ENCODE measurements around the gene KLHL22. TPM values are rescaled to one million over a fixed set of nuclear protein-coding genes. Genes with fewer than 3 reads are reported as not detected.

KLHL22 gene
- total RNA-seq, 2 donors from 2014 or later = 24.0 to 41.1 TPM

- Histone ChIP-seq H3K27ac (no peak overlapping the region), H3K36me3 (no peaks in the 10 kb centered on the region), H3K9me3 (no peaks in the 10 kb centered on the region), H3K27me3 (replicated peaks; ENCODE audit: insufficient read depth) (no peaks in the 10 kb centered on the region), H3K4me1 (ENCODE audit: control insufficient read depth in 1 of 2, low read depth in 2 of 2) (peaks cover 4 to 28% of the 10 kb centered on the region in 2 donors), H3K4me3 (no peak overlapping the region)
- no peak for TF ChIP-seq CTCF (IDR thresholded peaks at IDR 0.05)
- no peak for DNase-seq (ENCODE audit: low spot score)
- ATAC-seq (ENCODE audit: insufficient number of reproducible peaks, low FRiP score, low read depth) = no peak
Observed at GRCh38 chr22:20516399-20516798, 20.8 kb upstream of the KLHL22 start.

- Histone ChIP-seq H3K27ac (no peak overlapping the region), H3K9me3 (no peaks in the 10 kb centered on the region), H3K4me1 (ENCODE audit: control insufficient read depth in 1 of 2, low read depth in 2 of 2) (peaks cover 16 to 40% of the 10 kb centered on the region in 2 donors), H3K4me3 (no peak overlapping the region), H3K36me3 (no peaks in the 10 kb centered on the region), H3K27me3 (replicated peaks; ENCODE audit: insufficient read depth) (no peaks in the 10 kb centered on the region)
- ATAC-seq (ENCODE audit: insufficient number of reproducible peaks, low FRiP score, low read depth) (no peak), DNase-seq (ENCODE audit: low spot score) (no peak)
- no peak for TF ChIP-seq CTCF (IDR thresholded peaks at IDR 0.05)
Observed at GRCh38 chr22:20514658-20515406, 19.2 kb upstream of the KLHL22 start.

- Histone ChIP-seq H3K36me3 (no peaks in the 10 kb centered on the region), H3K27me3 (replicated peaks; ENCODE audit: insufficient read depth) (no peaks in the 10 kb centered on the region), H3K27ac (peak overlapping the region in 1 of 2 donors; percentile 98), H3K4me1 (ENCODE audit: control insufficient read depth in 1 of 2, low read depth in 2 of 2) (peaks cover 25 to 63% of the 10 kb centered on the region in 2 donors), H3K4me3 (no peak overlapping the region), H3K9me3 (no peaks in the 10 kb centered on the region)
- TF ChIP-seq CTCF (IDR thresholded peaks at IDR 0.05) = no peak
- ATAC-seq (ENCODE audit: insufficient number of reproducible peaks, low FRiP score, low read depth) = no peak
- no peak for DNase-seq (ENCODE audit: low spot score)
Observed at GRCh38 chr22:20511578-20512229, 16.1 kb upstream of the KLHL22 start.

GRCh38 chr22:20510811-20511577, 15.4 kb upstream of the KLHL22 start:
- ATAC-seq (ENCODE audit: insufficient number of reproducible peaks, low FRiP score, low read depth) = no peak
- H3K36me3 ChIP-seq = no peaks in the 10 kb centered on the region

More at GRCh38 chr22:20510811-20511577, 15.4 kb upstream of the KLHL22 start:
- peak overlapping the region; percentile 22 for H3K4me3 ChIP-seq
- H3K9me3 ChIP-seq = no peaks in the 10 kb centered on the region
- TF ChIP-seq CTCF (IDR thresholded peaks at IDR 0.05) = no peak
- H3K27me3 ChIP-seq (replicated peaks; ENCODE audit: insufficient read depth) = no peaks in the 10 kb centered on the region
- no peak for DNase-seq (ENCODE audit: low spot score)
- peaks cover 25 to 65% of the 10 kb centered on the region in 2 donors for H3K4me1 ChIP-seq (ENCODE audit: control insufficient read depth in 1 of 2, low read depth in 2 of 2)
- H3K27ac ChIP-seq = peak overlapping the region; percentile 68 to 98

All from thoracic aorta (tissue), 2 donors.